HG03097 (cell line): ENCODE measurements around the gene NAGS.
"Not testable (repeated sequence)": the region's sequence is repeated elsewhere in the genome, so short reads cannot be mapped to it uniquely, and the experiment has no call there.

Experiments used
- ATAC-seq: cut with Tn5 transposase; IDR thresholded peaks from one replicate; pipeline ENCODE4 v1.9.1; 2021; ENCODE audit not compliant: unreplicated experiment, low FRiP score

The NAGS gene

DNA sequence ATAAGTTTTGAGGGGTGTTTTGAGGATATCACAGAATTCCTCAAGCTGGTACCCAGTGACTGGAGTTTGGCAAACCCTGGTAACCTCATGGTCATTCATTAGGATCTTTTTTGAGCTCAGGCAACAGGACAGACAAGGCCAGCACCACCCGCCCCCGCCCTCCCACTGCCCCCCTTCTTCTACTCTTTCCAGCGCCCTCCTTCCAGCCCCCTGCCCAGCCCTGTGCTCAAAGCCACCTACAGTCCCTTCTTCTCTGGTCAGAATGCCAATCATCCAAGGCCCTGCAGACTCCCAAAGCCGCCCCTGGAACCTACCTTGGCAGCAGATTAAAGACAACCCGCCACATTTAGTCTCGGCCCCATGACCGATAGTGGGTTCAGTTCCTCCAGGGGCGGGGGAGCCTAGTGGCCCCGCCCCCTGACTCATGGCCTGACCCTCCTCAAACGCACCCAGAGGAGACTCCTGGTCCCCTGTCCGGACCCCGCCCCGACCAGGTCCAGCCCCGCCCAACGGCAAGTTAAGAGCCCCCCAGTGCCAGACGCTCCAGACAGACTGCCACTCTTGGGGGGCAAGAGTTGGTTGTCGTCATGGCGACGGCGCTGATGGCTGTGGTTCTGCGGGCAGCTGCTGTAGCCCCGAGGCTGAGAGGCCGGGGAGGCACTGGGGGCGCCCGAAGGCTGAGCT, at the start of gene NAGS:
Gene NAGS (plus strand): TSS at position 546 of the 684 bp plus-strand sequence. CDS start 42 bp downstream, at position 588.
- no peak for ATAC-seq

GRCh38 chr17:43956222-43956621, 48.2 kb upstream of the NAGS start:
- no peak for ATAC-seq

DNA sequence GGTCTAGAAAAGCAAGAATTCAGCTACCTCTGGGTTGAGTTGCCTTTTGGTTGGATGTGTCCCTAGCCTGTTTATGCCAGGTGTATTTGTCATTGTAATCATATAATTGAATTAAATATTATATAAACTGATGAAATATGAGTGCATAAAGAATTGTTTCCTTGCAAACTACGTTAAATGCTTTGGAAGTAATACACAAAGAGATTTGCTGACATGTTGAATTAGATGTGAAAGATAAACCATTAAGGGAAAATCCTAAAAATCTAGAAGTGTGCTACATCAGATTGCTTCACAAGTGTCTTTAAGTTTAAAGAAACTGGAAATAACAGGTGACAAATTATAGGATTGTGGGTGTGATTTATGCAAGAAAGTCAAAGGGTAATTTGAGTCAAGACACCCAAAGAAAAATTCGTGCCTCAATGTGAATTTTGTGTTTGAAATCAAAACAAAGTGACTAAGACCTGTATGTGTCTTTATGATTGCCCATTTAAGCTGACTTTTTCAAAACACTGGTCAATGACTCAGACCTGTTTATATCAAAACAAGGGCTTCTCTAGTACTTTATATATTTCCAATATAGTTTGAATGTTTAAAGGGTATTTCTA, 45.6 kb upstream of the NAGS start:
- ATAC-seq: no peak

GRCh38 chr17:43961292-43961691, 43.1 kb upstream of the NAGS start:
- ATAC-seq: not testable (repeated sequence)

DNA sequence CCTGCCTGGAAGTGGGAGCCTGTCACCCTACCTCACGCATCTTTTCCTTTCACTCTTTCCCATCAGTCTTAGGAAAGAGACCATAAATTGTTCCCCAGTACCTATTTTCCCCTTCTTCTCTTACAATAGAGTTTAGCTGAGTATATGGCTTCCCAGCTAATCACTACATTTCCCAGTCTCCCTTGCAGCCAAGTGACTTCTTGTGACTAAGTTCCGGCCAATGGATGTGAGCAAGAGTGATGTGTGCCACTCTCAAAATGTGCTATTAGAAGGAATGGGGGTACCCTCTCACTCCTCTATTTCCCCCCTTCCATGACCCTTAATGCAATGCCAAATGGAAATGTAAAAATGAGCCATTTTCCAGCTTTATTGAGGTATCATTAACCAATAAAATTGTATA, 42.5 kb upstream of the NAGS start:
- no peak for ATAC-seq

- no peak for ATAC-seq
Observed at GRCh38 chr17:43962479-43962878, 41.9 kb upstream of the NAGS start.

DNA sequence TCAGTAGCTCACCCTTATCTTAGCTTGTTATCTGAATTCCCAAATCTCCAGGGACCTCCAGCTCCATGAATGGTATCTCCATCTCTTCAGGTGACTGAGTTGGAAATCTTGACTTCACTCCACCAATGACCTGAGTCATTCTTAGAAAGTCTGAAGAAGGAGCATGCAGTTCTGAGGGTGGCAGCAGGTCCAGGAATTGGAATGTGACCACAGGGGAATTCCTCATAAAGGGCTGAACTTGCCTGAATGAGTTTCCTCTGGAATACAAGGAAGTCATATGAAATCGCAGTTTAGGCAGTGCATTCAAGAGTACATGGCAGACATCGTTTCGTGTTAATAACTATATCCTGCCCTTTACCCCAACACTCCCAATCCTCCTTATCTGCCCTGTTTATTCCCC, 38.1 kb upstream of the NAGS start:
- ATAC-seq: no peak

DNA sequence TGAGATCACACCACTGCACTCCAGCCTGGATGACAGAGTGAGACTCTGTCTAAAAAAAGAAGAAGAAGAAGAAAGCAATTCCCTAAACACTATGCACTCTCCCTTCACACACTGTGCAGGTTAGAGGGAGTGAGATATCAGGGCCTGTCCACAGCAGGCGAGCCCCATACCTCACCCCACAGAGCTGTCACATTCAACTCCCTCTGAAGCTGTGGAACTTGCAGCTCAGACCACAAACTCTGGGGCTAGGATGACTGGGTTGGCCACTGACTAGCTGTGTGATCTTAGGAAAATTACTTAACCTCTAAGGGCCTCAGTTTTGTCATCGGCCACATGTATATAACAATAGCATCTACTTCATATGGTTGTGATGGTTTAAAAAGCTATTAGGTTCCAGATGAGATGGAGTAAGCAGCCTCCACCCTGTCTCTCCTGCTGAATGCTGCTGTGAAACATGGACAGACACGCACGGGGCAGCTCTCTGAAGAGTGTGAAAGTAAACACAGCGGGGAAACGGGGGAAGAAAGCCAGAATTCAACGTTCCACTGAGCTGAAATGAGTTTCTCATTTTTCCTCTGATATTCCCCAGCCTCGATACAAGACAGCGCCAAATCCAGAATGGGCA, 37.1 kb upstream of the NAGS start:
- no peak for ATAC-seq

- no peak for ATAC-seq
Observed at GRCh38 chr17:43970366-43970765, 34.1 kb upstream of the NAGS start.

GRCh38 chr17:43971436-43971835, 33.0 kb upstream of the NAGS start:
- ATAC-seq: not testable (repeated sequence)

- not testable (repeated sequence) for ATAC-seq
Observed at GRCh38 chr17:43972444-43973212, 31.8 kb upstream of the NAGS start.

DNA sequence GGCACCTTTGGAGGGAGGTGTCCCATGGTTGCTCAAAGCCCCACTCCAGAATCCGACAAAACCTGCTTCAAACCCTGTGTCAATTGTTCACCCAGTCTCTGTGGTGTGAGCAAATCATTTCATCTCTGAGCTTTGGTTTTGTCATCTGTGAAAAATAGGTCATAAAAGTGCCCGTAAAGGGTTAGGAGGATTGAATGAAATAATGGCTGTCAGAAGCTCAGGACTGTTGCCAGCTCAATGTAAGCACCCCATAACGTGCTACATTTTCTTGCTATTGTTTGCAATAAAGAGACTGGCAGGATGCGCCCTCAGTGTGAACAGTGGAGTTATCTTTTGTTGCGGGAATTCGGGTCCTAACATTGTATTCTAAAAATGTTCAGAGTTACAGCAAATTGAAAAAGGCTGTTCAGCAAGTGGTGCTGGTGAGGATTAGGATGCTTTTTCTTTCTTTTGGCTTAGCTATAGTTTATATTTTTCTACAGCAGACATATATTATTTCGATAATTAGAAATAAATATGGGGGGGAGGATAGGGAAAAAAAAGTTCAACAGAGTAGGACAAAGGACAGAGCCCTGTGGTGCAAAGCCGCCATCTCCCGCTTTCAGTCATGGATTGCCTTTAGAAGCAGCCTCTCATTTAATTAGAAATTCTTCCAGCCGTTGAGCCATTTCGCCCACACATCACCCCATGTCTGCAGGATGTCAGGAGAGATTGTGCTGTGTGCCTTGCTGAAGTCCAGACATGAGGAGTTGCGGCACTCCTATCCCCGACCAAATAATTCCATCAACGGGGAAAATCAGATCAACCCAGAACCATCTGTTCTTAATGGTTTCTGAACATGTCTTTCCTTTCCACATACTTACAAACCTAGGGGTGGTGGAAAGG, 29.8 kb upstream of the NAGS start:
- no peak for ATAC-seq

GRCh38 chr17:43975898-43976297, 28.5 kb upstream of the NAGS start:
- no peak for ATAC-seq

GRCh38 chr17:43976963-43977837, 27.2 kb upstream of the NAGS start:
- ATAC-seq: no peak

DNA sequence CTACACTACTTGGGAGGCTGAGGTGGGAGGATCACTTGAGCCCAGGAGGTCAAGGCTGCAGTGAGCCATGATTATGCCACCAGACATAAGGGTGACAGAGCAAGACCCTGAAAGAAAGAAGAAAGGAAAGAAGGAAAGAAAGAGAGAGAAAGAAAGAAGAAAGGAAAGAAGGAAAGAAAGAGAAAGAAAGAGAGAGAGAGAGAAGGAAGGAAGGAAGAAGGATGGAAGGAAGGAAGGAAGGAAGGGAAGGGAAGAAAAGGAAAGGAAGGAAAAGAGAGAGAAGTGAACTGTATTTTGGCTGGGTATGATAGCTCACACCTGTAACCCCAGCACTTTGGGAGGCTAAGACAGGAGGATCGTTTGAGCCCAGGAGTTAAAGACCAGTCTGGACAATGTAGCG, 26.3 kb upstream of the NAGS start:
- ATAC-seq: no peak

DNA sequence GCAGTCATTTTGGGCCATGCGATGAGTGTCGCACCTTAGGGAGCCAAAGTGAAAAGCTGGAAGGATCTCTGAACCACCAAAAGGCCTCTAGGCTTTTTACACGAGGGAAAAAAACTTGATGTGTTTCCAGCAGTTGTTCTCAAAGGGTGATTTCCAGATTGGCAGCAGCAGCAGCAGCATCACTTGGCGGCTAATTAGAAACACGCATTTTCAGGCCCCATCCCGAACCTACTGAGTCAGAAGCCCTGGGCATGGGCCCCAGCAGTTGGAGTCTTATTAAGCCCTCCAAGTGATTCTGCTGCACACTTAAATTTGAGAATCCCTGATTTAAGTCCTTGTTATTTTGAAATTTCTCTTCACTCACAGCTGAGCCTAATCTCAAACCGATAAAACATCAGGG, 25.4 kb upstream of the NAGS start:
- ATAC-seq: no peak

DNA sequence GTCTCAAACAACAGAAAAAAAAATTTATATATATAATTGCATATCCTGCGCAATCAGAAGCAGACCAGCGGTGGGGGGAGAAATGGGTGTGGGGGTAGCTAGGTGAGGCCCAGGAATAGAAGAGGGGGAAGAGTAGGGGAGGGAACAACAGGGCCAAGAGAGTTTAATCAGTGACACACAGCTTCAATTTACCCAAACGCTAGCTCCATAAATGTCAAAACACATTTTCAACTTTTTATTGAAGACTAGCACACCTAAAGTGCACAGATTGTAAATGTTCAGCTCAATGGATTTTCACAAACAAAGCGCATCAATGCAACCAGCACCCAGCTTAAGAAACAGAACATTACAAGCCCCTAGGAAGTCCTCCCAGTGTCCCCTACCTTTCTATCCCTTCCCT, 24.8 kb upstream of the NAGS start:
- ATAC-seq: no peak

DNA sequence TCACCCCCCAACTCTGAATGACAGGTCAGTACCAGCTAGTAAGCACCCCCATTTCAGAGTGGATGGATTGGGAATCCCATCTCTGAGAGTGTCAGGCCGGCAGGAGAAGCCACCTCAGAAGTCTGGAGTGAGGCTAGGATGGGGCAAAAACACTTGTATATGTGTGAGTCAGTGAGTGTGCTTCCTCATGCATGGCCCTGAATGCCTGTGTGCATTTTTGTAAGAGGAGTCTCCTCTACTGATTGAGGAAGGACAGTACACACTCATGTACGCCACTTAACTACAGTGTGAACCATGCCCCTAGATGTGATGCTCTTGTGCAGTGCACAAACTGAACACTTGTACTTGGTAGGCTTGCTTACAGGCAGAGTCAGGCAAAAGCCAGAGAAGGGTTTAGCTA, 22.3 kb upstream of the NAGS start:
- no peak for ATAC-seq

- no peak for ATAC-seq
Observed at GRCh38 chr17:43983196-43983514, 21.3 kb upstream of the NAGS start.
